HepG2 (cell line): ENCODE results near the gene SLC1A3. TPM values are rescaled to one million over a fixed set of nuclear protein-coding genes. Genes with fewer than 3 reads are reported as not detected.

Experiments
- ARNT2 ChIP-seq: sonication (generic); formaldehyde crosslinking; IDR thresholded peaks from 2 replicates; pipeline ENCODE4 v1.8.0; 2022; ENCODE audit warnings: mild to moderate bottlenecking, low read depth, missing genetic modification reagents, moderate library complexity
- EED ChIP-seq: sonication (generic); formaldehyde crosslinking; IDR thresholded peaks from 2 replicates; pipeline ENCODE4 v1.5.0; 2020; ENCODE audit warnings: mild to moderate bottlenecking, missing genetic modification reagents
- GABPA ChIP-seq, 2 experiments: IDR thresholded peaks; 2 replicates each; pipeline ENCODE4 v1.6.1; 2011 to 2016; ENCODE audit warnings: low read depth in 2 of 2, low read length in 1 of 2, missing biosample characterization in 1 of 2, missing genetic modification characterization in 1 of 2
- LCORL ChIP-seq, 2 experiments: fragments of 450-650 bp in 1 of 2; sonication (generic) in 1 of 2; formaldehyde crosslinking in 1 of 2; IDR thresholded peaks; 2 replicates each; pipeline versions ENCODE4 v1.5.0 to v1.6.1; 2017 to 2020; ENCODE audit warnings: antibody characterized with exemption in 1 of 2, missing genetic modification reagents in 1 of 2
- MAZ ChIP-seq, 2 experiments: sonication (generic) in 1 of 2; formaldehyde crosslinking in 1 of 2; IDR thresholded peaks; 2 replicates each; pipeline versions ENCODE4 v1.5.0 to v1.6.1; 2012 to 2020; ENCODE audit warnings: low read depth in 2 of 2, mild to moderate bottlenecking in 2 of 2, borderline replicate concordance in 1 of 2, improper control_type of control experiment in 1 of 2, low read length in 1 of 2, missing genetic modification reagents in 1 of 2, moderate library complexity in 1 of 2
- ZBTB1 ChIP-seq: sonication (generic); formaldehyde crosslinking; IDR thresholded peaks from 2 replicates; pipeline ENCODE4 v1.4.0; 2020; ENCODE audit warnings: missing genetic modification reagents, borderline replicate concordance
- ZBTB40 ChIP-seq, 2 experiments: fragments of 450-650 bp in 1 of 2; sonication (generic) in 1 of 2; formaldehyde crosslinking in 1 of 2; IDR thresholded peaks; 2 replicates each; pipeline versions ENCODE4 v1.6.1 to v1.8.0; 2016 to 2022; ENCODE audit warnings: antibody characterized with exemption in 1 of 2, mild to moderate bottlenecking in 1 of 2, missing genetic modification reagents in 1 of 2
- ZFY ChIP-seq: sonication (generic); formaldehyde crosslinking; IDR thresholded peaks from 2 replicates; pipeline ENCODE4 v1.4.0; 2020; ENCODE audit warnings: missing genetic modification reagents
- ZNF292 ChIP-seq: sonication (generic); formaldehyde crosslinking; IDR thresholded peaks from 2 replicates; pipeline ENCODE4 v1.8.1; 2022; ENCODE audit warnings: mild to moderate bottlenecking, low read depth, missing genetic modification reagents, borderline replicate concordance
- ZNF383 ChIP-seq: sonication (generic); formaldehyde crosslinking; IDR thresholded peaks from 2 replicates; pipeline ENCODE4 v1.4.0; 2020; ENCODE audit warnings: missing genetic modification reagents, mild to moderate bottlenecking, borderline replicate concordance
- ZNF83 ChIP-seq: sonication (generic); formaldehyde crosslinking; IDR thresholded peaks from 2 replicates; pipeline ENCODE4 v1.4.0; 2020; ENCODE audit warnings: missing genetic modification reagents, mild to moderate bottlenecking, borderline replicate concordance
- ZSCAN31 ChIP-seq: sonication (generic); formaldehyde crosslinking; IDR thresholded peaks from 2 replicates; pipeline ENCODE4 v1.5.0; 2020; ENCODE audit warnings: low read depth, mild to moderate bottlenecking, missing genetic modification reagents
- polyA plus RNA-seq, 8 experiments: library from polyadenylated mRNA; depleted of rRNA in 3 of 8; stranded (reverse) in 7 of 8; unstranded in 1 of 8; fragments of >200 nt; fragmentation: Illumina TruSeq in 4 of 8; extraction: Trizol in 4 of 8; gene quantifications; 2 replicates each; pipeline versions ENCODE4 v1.2.1 to v1.2.3, GENCODE V29; 2011 to 2016; ENCODE audit warnings: low read depth in 4 of 8, missing spikeins in 1 of 8, mixed read lengths in 1 of 8; ENCODE audit not compliant: insufficient read depth in 1 of 8
- total RNA-seq, 5 experiments: library from RNA; depleted of rRNA; stranded (reverse); fragments of >200 nt; fragmentation: Illumina TruSeq; extraction: Trizol; gene quantifications; 2 replicates each; pipeline ENCODE4 v1.2.3, GENCODE V29; 2016; ENCODE audit warnings: low read depth in 1 of 5
- TF ChIP-seq, protein P1 (sequence below): IDR thresholded peaks from 2 replicates; pipeline ENCODE4 v1.6.1; 2018; ENCODE audit warnings: missing genetic modification reagents

SLC1A3 gene
- total and polyA plus RNA-seq, 2 of the 13 experiments (the other 11 are each of a cell fraction or from before 2014, with no cell fraction given) = 0.09 TPM; not detected in 1

- TF ChIP-seq ZNF292 (peak; percentile 53; the same call in 1 of the 2 replicates), MAZ (IDR thresholded peaks at IDR 0.05; ENCODE audit: borderline replicate concordance, low read depth, low read length) (no peak), MAZ (CRISPR knock-in tag; IDR thresholded peaks at IDR 0.05; ENCODE audit: low read depth) (peak; percentile 44; the same call in 1 of the 2 replicates), ZSCAN31 (0 out of 2 replicates have a peak, but pooled peaks have one; percentile 28), ZNF83 (CRISPR knock-in tag) (peak; percentile 39; the same call in 1 of the 2 replicates), ZNF383 (CRISPR knock-in tag) (no peak), ZBTB40 (IDR thresholded peaks at IDR 0.05) (no peak), ZBTB40 (CRISPR knock-in tag; IDR thresholded peaks at IDR 0.05) (0 out of 2 replicates have a peak, but pooled peaks have one; percentile 30), EED (CRISPR knock-in tag) (peak; percentile 81), ZBTB1 (CRISPR knock-in tag) (no peak), GABPA (IDR thresholded peaks at IDR 0.05; ENCODE audit: low read depth, low read length) (peak; percentile 54), GABPA (CRISPR knock-in tag; IDR thresholded peaks at IDR 0.05; ENCODE audit: low read depth) (peak; percentile 82), ZFY (CRISPR knock-in tag) (peak; percentile 68), ARNT2 (peak; percentile 38; the same call in 1 of the 2 replicates), LCORL (IDR thresholded peaks at IDR 0.05) (no peak), LCORL (CRISPR knock-in tag; IDR thresholded peaks at IDR 0.05) (no peak)
- TF ChIP-seq, protein P1, sequence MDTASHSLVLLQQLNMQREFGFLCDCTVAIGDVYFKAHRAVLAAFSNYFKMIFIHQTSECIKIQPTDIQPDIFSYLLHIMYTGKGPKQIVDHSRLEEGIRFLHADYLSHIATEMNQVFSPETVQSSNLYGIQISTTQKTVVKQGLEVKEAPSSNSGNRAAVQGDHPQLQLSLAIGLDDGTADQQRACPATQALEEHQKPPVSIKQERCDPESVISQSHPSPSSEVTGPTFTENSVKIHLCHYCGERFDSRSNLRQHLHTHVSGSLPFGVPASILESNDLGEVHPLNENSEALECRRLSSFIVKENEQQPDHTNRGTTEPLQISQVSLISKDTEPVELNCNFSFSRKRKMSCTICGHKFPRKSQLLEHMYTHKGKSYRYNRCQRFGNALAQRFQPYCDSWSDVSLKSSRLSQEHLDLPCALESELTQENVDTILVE = peak; percentile 17; the same call in 1 of the 2 replicates
Measured at GRCh38 chr5:36690041-36690961, 83.9 kb downstream of the SLC1A3 start (continued).
